Neural progenitor cell (in vitro differentiated cells): ENCODE data around the gene CAMK2D. TPM values are rescaled to one million over a fixed set of nuclear protein-coding genes. Genes with fewer than 3 reads are reported as not detected.

Experiments
- DNase-seq: peaks from one replicate; pipeline ENCODE4 v3.0.0-alpha.2; 2016; ENCODE audit warnings: low spot score
- H2AFZ ChIP-seq: fragments of 200-600 bp; sonication (generic); replicated peaks from 2 replicates; pipeline ENCODE4 v1.6.1; 2016; ENCODE audit warnings: antibody characterized with exemption
- H3F3A ChIP-seq: fragments of 200-600 bp; sonication (generic); 2 replicates; pipeline ENCODE4 v1.6.1; 2016; ENCODE audit warnings: antibody characterized with exemption, low read depth
- H3K27ac ChIP-seq: fragments of 200-600 bp; sonication (generic); 2 replicates; pipeline ENCODE4 v1.5.1; 2016; ENCODE audit warnings: mild to moderate bottlenecking
- H3K27me3 ChIP-seq: fragments of 200-600 bp; sonication (generic); 2 replicates; pipeline ENCODE4 v1.6.1; 2016; ENCODE audit warnings: mild to moderate bottlenecking, moderate library complexity
- H3K36me3 ChIP-seq: fragments of 200-600 bp; sonication (generic); 2 replicates; pipeline ENCODE4 v1.5.1; 2016
- H3K4me1 ChIP-seq: fragments of 200-600 bp; sonication (generic); 2 replicates; pipeline ENCODE4 v1.6.1; 2016; ENCODE audit warnings: mixed run types
- H3K4me2 ChIP-seq: fragments of 200-600 bp; sonication (generic); 2 replicates; pipeline ENCODE4 v1.6.1; 2016
- H3K4me3 ChIP-seq: fragments of 200-600 bp; sonication (generic); 2 replicates; pipeline ENCODE4 v1.5.1; 2016
- H3K79me2 ChIP-seq: fragments of 200-600 bp; sonication (generic); 2 replicates; pipeline ENCODE4 v1.6.1; 2016; ENCODE audit warnings: low read depth
- H3K9ac ChIP-seq: fragments of 200-600 bp; sonication (generic); 2 replicates; pipeline ENCODE4 v1.6.1; 2016
- H3K9me3 ChIP-seq: fragments of 200-600 bp; sonication (generic); 2 replicates; pipeline ENCODE4 v1.5.1; 2016; ENCODE audit warnings: low read depth
- H4K20me1 ChIP-seq: fragments of 200-600 bp; sonication (generic); 2 replicates; pipeline ENCODE4 v1.6.1; 2016; ENCODE audit warnings: low read depth
- H3K27ac Mint-ChIP-seq: 3 replicates; pipeline ENCODE4 v1.8.0; 2021; ENCODE audit warnings: mixed read lengths
- H3K27me3 Mint-ChIP-seq: 2 replicates; pipeline ENCODE4 v1.8.0; 2022; ENCODE audit warnings: low read depth, mild to moderate bottlenecking, inconsistent platforms, moderate library complexity, mixed read lengths; ENCODE audit not compliant: insufficient read depth
- H3K36me3 Mint-ChIP-seq: 3 replicates; pipeline ENCODE4 v1.8.0; 2021; ENCODE audit warnings: mixed read lengths
- H3K4me1 Mint-ChIP-seq: 3 replicates; pipeline ENCODE4 v1.8.0; 2021; ENCODE audit warnings: mixed read lengths
- H3K4me3 Mint-ChIP-seq: 3 replicates; pipeline ENCODE4 v1.8.0; 2021; ENCODE audit warnings: mild to moderate bottlenecking, moderate library complexity, mixed read lengths
- H3K9me3 Mint-ChIP-seq: 3 replicates; pipeline ENCODE4 v1.8.0; 2020; ENCODE audit warnings: mixed read lengths
- EZH2 ChIP-seq: fragments of 200-600 bp; sonication (generic); IDR thresholded peaks from 2 replicates; pipeline ENCODE4 v1.6.1; 2017; ENCODE audit warnings: antibody characterized with exemption, mild to moderate bottlenecking, moderate library complexity
- EZH2phosphoT487 ChIP-seq: fragments of 200-600 bp; sonication (generic); IDR thresholded peaks from 2 replicates; pipeline ENCODE4 v1.6.1; 2017; ENCODE audit warnings: antibody characterized with exemption
- total RNA-seq: library from RNA; depleted of rRNA; stranded (reverse); fragments of >200 nt; gene quantifications from 2 replicates; pipeline ENCODE4 v1.2.3, GENCODE V29; 2015; ENCODE audit warnings: low replicate concordance
- TF ChIP-seq, protein P1 (sequence below): fragments of 200-600 bp; sonication (generic); IDR thresholded peaks from 2 replicates; pipeline ENCODE4 v1.5.1; 2017; ENCODE audit warnings: antibody characterized with exemption, mild to moderate bottlenecking

The CAMK2D gene
- total RNA-seq, 1 donor from 2014 or later: 33.2 TPM

GRCh38 chr4:113499166-113499565, 262.4 kb downstream of the CAMK2D start:
- no peak for TF ChIP-seq EZH2phosphoT487
- no peak for TF ChIP-seq EZH2
- TF ChIP-seq, protein P1, sequence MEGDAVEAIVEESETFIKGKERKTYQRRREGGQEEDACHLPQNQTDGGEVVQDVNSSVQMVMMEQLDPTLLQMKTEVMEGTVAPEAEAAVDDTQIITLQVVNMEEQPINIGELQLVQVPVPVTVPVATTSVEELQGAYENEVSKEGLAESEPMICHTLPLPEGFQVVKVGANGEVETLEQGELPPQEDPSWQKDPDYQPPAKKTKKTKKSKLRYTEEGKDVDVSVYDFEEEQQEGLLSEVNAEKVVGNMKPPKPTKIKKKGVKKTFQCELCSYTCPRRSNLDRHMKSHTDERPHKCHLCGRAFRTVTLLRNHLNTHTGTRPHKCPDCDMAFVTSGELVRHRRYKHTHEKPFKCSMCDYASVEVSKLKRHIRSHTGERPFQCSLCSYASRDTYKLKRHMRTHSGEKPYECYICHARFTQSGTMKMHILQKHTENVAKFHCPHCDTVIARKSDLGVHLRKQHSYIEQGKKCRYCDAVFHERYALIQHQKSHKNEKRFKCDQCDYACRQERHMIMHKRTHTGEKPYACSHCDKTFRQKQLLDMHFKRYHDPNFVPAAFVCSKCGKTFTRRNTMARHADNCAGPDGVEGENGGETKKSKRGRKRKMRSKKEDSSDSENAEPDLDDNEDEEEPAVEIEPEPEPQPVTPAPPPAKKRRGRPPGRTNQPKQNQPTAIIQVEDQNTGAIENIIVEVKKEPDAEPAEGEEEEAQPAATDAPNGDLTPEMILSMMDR: no peak
- H3K27me3 ChIP-seq: no peaks in the 10 kb centered on the region
- no peaks in the 10 kb centered on the region for H3K27me3 Mint-ChIP-seq
- H3K4me1 ChIP-seq: peaks cover 19% of the 10 kb centered on the region
- H3K79me2 ChIP-seq: no peaks in the 10 kb centered on the region
- peaks cover 12% of the 10 kb centered on the region for H3K9me3 Mint-ChIP-seq
- H2AFZ ChIP-seq: no peak overlapping the region
- no peaks in the 10 kb centered on the region for H4K20me1 ChIP-seq
- peaks cover 9% of the 10 kb centered on the region for H3F3A ChIP-seq
- peaks cover 3% of the 10 kb centered on the region for H3K36me3 ChIP-seq
- no peak overlapping the region for H3K9ac ChIP-seq
- no peaks in the 10 kb centered on the region for H3K9me3 ChIP-seq
- H3K4me2 ChIP-seq: no peak overlapping the region
- no peak overlapping the region for H3K4me3 ChIP-seq
- no peak overlapping the region for H3K27ac ChIP-seq
- H3K4me1 Mint-ChIP-seq: peaks cover 7% of the 10 kb centered on the region
- no peak overlapping the region for H3K27ac Mint-ChIP-seq
- DNase-seq: no peak
- H3K36me3 Mint-ChIP-seq: peaks cover 25% of the 10 kb centered on the region
- H3K4me3 Mint-ChIP-seq: no peak overlapping the region

- H2AFZ ChIP-seq: no peak overlapping the region
- Mint-ChIP-seq H3K4me1 (peaks cover 3% of the 10 kb centered on the region), H3K36me3 (peaks cover 25% of the 10 kb centered on the region), H3K4me3 (no peak overlapping the region), H3K9me3 (peaks cover 12% of the 10 kb centered on the region), H3K27ac (peak overlapping the region; percentile 22), H3K27me3 (no peaks in the 10 kb centered on the region)
- peak overlapping the region; percentile 17 for H3K4me2 ChIP-seq
- H3K36me3 ChIP-seq: peaks cover 3% of the 10 kb centered on the region
- H3K4me1 ChIP-seq: peaks cover 13% of the 10 kb centered on the region
- peak; percentile 30 for DNase-seq
- H3K79me2 ChIP-seq: no peaks in the 10 kb centered on the region
- TF ChIP-seq, protein P1: no peak
- TF ChIP-seq EZH2: no peak
- TF ChIP-seq EZH2phosphoT487: no peak
- H3F3A ChIP-seq: peaks cover 9% of the 10 kb centered on the region
- no peaks in the 10 kb centered on the region for H3K9me3 ChIP-seq
- H3K9ac ChIP-seq: no peak overlapping the region
- no peak overlapping the region for H3K4me3 ChIP-seq
- no peaks in the 10 kb centered on the region for H4K20me1 ChIP-seq
- no peaks in the 10 kb centered on the region for H3K27me3 ChIP-seq
- peak overlapping the region; percentile 43 for H3K27ac ChIP-seq
Measured at GRCh38 chr4:113497154-113497884, 264.2 kb downstream of the CAMK2D start.

- no peaks in the 10 kb centered on the region for H3K9me3 ChIP-seq
- Mint-ChIP-seq H3K4me3 (no peak overlapping the region), H3K36me3 (peaks cover 23% of the 10 kb centered on the region), H3K4me1 (peaks cover 3% of the 10 kb centered on the region), H3K9me3 (peaks cover 12% of the 10 kb centered on the region), H3K27me3 (no peaks in the 10 kb centered on the region), H3K27ac (no peak overlapping the region)
- H3F3A ChIP-seq: peaks cover 9% of the 10 kb centered on the region
- H3K4me1 ChIP-seq: peaks cover 13% of the 10 kb centered on the region
- H3K36me3 ChIP-seq: peaks cover 3% of the 10 kb centered on the region
- DNase-seq: no peak
- TF ChIP-seq, protein P1: no peak
- TF ChIP-seq EZH2phosphoT487 (no peak), EZH2 (no peak)
- no peaks in the 10 kb centered on the region for H4K20me1 ChIP-seq
- no peak overlapping the region for H3K9ac ChIP-seq
- no peaks in the 10 kb centered on the region for H3K79me2 ChIP-seq
- peak overlapping the region; percentile 43 for H3K27ac ChIP-seq
- no peak overlapping the region for H2AFZ ChIP-seq
- H3K4me3 ChIP-seq: no peak overlapping the region
- no peak overlapping the region for H3K4me2 ChIP-seq
- no peaks in the 10 kb centered on the region for H3K27me3 ChIP-seq
Measured at GRCh38 chr4:113496698-113497097, 264.8 kb downstream of the CAMK2D start.
